NOMO-1 treated with dmso at 0.1 percent for 144 hours (cell line): ENCODE measurements around the gene CD28.

Experiments
- DNase-seq: peaks from one replicate; lab custom pipeline; 2025; ENCODE audit not compliant: unreplicated experiment; lab: John Stamatoyannopoulos, UW

Gene CD28

GRCh38 chr2:203706403-203706802 is at the start of gene CD28:
Gene CD28 (plus strand): TSS chr2:203706639. CDS start chr2:203706697, 58 bp downstream.
- DNase-seq, result no peak

GRCh38 chr2:203659331-203660049 is 46.9 kb upstream of the CD28 start:
- peak; percentile 67 for DNase-seq

DNA sequence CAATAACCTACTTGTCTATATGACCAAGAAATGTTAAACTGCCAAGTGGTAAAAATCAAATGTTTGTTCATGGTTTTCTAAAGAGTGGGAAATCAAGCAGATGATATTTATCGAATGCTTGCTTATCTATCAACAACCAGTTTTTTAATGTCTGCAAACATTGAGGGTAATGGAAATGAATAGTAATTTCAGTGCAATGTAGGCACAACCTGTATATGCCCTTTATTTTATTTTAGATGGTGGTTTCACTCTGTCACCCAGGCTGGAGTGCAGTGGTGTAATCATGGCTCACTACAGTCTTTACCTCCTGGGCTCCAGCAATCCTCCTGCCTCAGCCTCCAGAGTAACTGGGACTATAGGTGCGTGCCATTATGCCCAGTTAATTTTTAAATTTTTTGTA is 46.0 kb upstream of the CD28 start:
- no peak for DNase-seq

DNA sequence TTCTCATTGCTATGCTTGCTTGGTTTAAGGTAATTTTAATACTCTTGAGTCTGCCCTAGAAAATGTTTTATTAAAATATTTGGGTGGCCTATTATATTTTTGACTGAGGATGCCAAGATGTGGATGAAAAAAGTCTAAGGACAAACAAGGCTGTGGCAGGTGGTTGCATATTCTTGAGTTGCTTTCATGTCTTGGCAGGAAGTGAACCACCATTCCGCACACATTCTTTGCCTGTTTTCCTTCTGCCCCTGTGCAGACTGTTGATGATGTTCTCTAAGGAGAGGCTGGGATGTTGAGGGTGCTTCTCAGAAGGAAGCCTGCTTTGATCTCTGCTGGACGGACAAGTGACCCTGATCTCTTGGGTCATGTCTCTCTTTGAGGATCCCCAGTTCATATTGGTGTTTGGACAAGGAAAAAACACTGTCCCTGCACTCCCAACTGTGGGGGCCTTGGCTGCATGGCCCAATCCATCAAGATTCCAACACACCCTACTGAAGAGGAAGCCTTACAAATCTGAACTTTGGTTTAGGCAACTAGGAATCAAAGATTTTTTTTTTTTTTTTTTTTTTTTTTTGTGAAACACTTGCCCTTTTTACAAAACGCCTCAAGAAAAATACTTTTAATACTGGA is 45.0 kb upstream of the CD28 start:
- no peak for DNase-seq

- no peak for DNase-seq
Observed at GRCh38 chr2:203662487-203662886, 44.0 kb upstream of the CD28 start.

- DNase-seq, result no peak
Observed at GRCh38 chr2:203662951-203663350, 43.5 kb upstream of the CD28 start.

DNA sequence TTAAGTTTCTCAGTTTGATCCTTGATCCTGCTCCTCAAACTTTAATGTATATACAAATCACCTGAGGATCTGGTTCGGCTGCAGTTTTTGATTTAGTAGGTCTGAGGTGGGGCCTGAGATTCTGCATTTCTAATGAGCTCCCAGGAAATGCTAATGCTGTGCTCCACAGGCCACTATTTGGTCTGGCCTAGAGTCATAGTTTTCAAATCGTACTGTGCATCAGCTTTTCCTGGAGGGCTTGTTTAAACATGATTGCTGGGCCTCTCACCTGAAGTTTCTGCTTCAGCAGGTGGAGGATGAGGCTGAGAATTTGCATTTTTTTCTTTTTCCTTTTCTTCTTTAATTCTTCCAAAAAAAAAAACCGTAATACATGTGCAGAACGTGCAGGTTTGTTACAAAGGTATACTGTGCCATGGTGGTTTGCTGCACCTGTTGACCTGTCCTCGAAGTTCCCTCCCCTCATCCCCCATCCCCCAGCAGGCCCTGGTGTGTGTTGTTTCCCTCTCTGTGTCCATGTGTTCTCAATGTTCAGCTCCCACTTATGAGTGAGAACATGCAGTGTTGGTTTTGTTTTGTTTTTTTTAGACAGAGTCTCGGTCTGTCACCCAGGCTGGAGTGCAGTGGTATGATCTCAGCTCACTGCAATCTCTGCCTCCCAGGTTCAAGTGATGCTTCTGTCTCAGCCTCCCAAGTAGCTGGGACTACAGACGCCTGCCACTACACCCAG is 42.2 kb upstream of the CD28 start:
- DNase-seq, result no peak

- no peak for DNase-seq
Observed at GRCh38 chr2:203667838-203668237, 38.6 kb upstream of the CD28 start.

DNA sequence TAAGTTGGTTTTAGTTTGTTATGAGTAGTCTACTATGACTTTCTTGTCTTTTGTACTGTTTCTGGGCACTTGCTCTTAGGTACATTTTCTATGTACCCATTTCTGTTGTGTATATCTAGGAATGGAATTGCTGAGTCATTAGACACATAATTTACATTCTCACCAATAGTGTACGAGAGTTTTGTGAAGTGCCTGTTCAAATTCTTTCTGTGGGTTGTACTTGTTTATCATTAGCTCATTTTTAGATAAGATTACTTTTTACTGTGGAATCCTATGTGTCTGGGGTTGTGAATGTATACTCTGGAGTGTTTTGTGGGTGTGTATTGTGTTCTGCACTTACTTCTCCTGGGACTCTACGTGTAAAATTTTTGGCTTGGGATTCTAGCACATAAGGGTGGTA is 36.6 kb upstream of the CD28 start:
- no peak for DNase-seq

- no peak for DNase-seq
Observed at GRCh38 chr2:203670939-203671338, 35.5 kb upstream of the CD28 start.

DNA sequence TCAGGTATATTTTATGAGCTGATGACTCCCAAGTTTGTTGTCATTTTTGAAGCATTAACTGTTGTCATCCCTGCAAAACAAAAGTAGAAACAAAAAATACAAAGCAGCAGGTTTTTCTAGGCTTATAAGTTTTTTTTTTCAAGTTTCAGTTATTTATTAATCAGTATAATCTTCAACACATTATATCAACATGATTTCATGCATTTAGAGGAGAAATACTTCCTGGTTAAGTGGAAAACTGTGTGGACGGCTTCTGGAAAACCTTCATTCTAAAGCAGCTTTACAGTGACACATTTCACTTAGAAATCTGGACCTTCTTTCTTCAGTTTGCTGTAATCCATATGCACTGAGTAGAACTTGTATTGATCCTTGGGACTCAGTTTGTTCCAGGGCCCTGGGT is 34.6 kb upstream of the CD28 start:
- no peak for DNase-seq

- no peak for DNase-seq
Observed at GRCh38 chr2:203672856-203673255, 33.6 kb upstream of the CD28 start.

GRCh38 chr2:203673933-203674332 is 32.5 kb upstream of the CD28 start:
- DNase-seq, result peak; percentile 66

DNA sequence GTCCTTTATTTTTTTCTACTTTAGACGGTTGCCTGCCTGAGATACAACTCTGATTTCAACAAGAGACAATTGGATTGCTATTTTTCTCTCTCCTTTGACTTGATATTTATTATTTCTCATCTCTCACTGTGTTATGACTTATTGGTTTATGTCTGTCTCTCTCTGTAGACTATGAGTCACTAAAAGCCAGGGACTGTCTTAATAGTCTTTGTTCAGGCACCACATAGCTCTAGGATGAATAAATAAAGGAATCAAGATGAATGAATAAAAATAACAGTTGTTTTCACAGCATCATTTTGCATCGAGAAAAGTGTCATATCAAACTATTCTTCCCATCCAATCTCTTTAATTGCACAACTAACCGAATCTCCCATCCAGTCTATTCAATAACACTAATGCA is 31.4 kb upstream of the CD28 start:
- no peak for DNase-seq

DNA sequence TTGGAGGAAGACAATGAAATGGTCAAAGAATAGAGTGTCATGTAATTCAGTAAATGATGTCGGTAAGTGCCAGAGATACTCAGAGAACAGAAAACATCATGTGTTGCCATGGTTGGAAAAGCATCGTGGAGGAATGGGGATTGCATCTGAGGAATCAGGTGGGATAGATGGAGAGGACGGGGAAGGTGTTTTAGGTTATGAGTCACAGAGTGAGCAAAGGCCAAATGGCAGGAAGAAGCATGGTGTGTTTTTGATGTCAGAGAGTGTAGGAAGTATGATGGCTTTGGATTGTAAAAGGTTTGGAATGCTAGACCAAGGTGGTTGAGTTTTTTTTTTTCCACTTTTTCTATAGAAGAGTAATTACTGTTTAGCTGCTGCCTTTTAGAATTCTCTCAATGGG is 27.5 kb upstream of the CD28 start:
- DNase-seq, result no peak

GRCh38 chr2:203679401-203679800 is 27.0 kb upstream of the CD28 start:
- no peak for DNase-seq

- DNase-seq, result no peak
Observed at GRCh38 chr2:203681978-203682377, 24.5 kb upstream of the CD28 start.

DNA sequence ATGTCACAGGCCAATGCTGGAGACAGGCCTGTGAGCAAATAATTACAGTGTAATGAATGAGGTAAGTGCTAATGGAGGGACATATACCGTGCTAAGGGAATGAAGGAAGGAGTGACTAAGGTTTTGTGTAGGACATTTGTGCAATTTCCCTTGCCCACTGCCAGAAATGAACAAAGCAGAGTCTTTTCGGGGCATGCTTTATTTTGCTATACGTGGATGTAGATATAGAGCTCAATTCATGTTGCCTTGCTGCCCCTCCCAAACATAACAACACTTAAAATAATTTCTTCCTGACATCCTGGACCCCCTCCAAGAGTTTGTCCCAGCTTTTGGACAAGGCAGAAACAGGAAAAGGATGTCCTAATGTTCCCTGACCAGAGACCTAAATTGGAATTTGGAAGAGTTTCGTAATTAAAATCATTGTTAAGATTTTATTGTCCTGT is 23.7 kb upstream of the CD28 start:
- DNase-seq, result peak; percentile 34

DNA sequence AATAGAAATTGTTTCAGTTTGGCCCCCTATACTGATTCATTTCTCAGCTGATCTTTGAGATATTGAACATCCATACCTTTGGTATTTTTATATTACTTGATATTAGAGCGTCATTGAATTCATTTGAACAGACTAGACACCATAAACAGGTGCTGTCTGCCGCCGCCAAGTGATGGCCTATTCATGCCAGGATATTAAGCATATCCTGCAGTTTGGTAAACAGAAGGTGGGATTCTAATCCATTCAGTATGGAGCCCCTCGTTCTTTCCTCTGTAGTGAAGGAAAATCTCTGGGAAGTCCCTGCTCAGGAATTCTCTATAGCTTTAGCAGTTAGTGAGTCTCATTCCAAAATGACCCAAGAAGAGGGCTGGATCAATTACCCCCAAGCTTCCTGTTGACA is 23.0 kb upstream of the CD28 start:
- DNase-seq, result no peak

DNA sequence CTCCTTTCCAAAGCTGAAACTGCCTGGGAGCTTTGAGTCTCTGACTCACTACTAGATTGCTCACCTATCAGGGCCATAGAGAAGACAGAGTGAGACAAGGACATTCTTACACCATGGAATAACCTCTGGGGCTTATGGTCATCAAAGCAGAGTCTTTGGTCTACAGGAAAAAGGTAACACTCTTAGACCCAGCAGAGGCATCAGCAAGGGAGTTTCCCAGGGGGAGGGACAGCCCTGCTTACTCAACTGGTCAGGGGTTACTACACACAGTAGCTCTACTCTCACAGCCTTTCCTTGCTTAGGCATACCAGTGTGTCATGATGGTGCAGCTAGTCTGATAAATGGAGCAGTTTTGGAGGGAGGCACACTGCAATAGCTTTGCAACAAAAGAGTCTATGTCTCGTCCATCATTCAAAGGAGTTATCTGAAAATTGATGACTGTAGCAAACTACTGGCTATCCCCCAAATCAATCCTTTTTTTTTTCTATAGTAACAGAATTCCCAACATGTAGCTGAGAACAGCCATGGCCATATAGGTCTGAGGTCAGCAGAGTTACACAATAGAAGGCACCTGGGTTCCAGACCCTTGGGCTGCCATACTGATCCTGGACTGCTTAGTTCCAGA is 22.4 kb upstream of the CD28 start:
- DNase-seq, result no peak

DNA sequence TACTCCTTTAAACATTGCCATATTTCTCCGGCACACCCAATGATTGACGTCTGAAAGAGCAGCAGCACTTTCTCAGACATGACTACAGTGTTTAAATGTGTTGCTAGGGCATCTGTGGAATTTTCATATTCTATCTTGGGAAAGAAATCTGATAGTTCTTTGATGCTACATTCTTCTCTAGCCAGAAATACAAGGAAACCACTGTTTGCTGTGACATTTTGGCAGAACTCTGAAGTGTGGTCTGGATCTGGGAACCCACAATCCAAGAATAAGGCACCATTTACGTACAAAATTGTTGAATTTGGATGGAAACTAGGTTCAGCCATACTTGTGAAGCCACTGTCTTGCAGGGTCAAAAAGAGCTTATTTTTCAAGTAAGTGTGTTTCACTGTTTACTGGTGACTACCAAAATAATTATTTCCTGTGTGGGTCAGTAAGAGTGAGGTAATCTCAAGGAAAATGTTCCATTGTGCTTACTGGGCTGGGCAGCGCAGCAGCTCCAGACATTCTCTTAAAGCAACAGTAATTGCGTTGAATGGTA is 21.3 kb upstream of the CD28 start:
- DNase-seq, result no peak
